GM12875 (cell line): ENCODE data around the gene SLC7A4.

ENCODE experiments used
- H3K4me3 ChIP-seq: one replicate; pipeline ENCODE4 v1.5.1; 2011; ENCODE audit warnings: low read depth, low read length, control low read depth
- CTCF ChIP-seq: IDR thresholded peaks from 2 replicates; pipeline ENCODE4 v1.5.1; 2011; ENCODE audit warnings: low read depth, mild to moderate bottlenecking, control low read depth, inconsistent platforms, low read length, moderate library complexity, borderline replicate concordance; ENCODE audit not compliant: insufficient read depth

SLC7A4 gene

GRCh38 chr22:21016644-21017420 lies 15.5 kb downstream of the SLC7A4 start:
- H3K4me3 ChIP-seq, result no peak overlapping the region
- TF ChIP-seq CTCF, result no peak

GRCh38 chr22:21015466-21016006 lies 16.8 kb downstream of the SLC7A4 start:
- no peak for TF ChIP-seq CTCF
- H3K4me3 ChIP-seq, result no peak overlapping the region

- no peak for TF ChIP-seq CTCF
- H3K4me3 ChIP-seq, result peak within 1 kb of the TSS; percentile 15
These were observed 17.5 kb downstream of the SLC7A4 start, which contains the start of gene P2RX6 for GRCh38 chr22:21014726-21015465. Gene P2RX6 (plus strand): TSS chr22:21015165. CDS start chr22:21015175, 10 bp downstream.

- peak overlapping the region; percentile 15 for H3K4me3 ChIP-seq
- no peak for TF ChIP-seq CTCF
These were observed 18.1 kb downstream of the SLC7A4 start for GRCh38 chr22:21014202-21014725.

GRCh38 chr22:21013657-21014201 lies 18.6 kb downstream of the SLC7A4 start:
- peak overlapping the region; percentile 15 for H3K4me3 ChIP-seq
- no peak for TF ChIP-seq CTCF

GRCh38 chr22:21012446-21013407 lies 19.6 kb downstream of the SLC7A4 start:
- no peak overlapping the region for H3K4me3 ChIP-seq
- no peak for TF ChIP-seq CTCF
